Thoracic aorta (tissue), 2 donors: ENCODE measurements around the gene CTIF. TPM values are rescaled to one million over a fixed set of nuclear protein-coding genes. Genes with fewer than 3 reads are reported as not detected.

Source experiments
- ATAC-seq: fragments of 150-250 bp; one replicate; pipeline ENCODE4 v1.8.0; 2017; ENCODE audit warnings: low read depth; ENCODE audit not compliant: insufficient number of reproducible peaks, low FRiP score
- DNase-seq: peaks from one replicate; pipeline ENCODE4 v3.0.0-alpha.2; 2020; ENCODE audit warnings: low spot score
- H3K27ac ChIP-seq, 2 donors: fragments of 200-600 bp; sonication (generic); 1 replicate in 1 of 2; 2 replicates in 1 of 2; pipeline ENCODE4 v1.5.1; 2016; ENCODE audit warnings: mild to moderate bottlenecking in 2 of 2, moderate library complexity in 2 of 2
- H3K27me3 ChIP-seq: fragments of 200-600 bp; sonication (generic); replicated peaks from 2 replicates; pipeline ENCODE4 v1.6.0; 2016; ENCODE audit warnings: mild to moderate bottlenecking; ENCODE audit not compliant: insufficient read depth
- H3K36me3 ChIP-seq: fragments of 200-600 bp; sonication (generic); one replicate; pipeline ENCODE4 v1.5.1; 2016
- H3K4me1 ChIP-seq, 2 donors: fragments of 200-600 bp; sonication (generic); 1 replicate in 1 of 2; 2 replicates in 1 of 2; pipeline versions ENCODE4 v1.5.1 to v1.6.0; 2016; ENCODE audit warnings: low read depth in 2 of 2, mild to moderate bottlenecking in 1 of 2; ENCODE audit not compliant: control insufficient read depth in 1 of 2
- H3K4me3 ChIP-seq: fragments of 200-600 bp; sonication (generic); 2 replicates; pipeline ENCODE4 v1.5.1; 2016; ENCODE audit warnings: mild to moderate bottlenecking
- H3K9me3 ChIP-seq: fragments of 200-600 bp; sonication (generic); 2 replicates; pipeline ENCODE4 v1.5.1; 2016
- total RNA-seq, 2 donors: library from RNA; depleted of rRNA; stranded (reverse); fragments of >200 nt; gene quantifications; one replicate each; pipeline versions ENCODE4 v1.1.0 to v1.2.3, GENCODE V29; 2016
- TF ChIP-seq, protein P1 (sequence below): fragments of 200-600 bp; sonication (generic); IDR thresholded peaks from one replicate; pipeline ENCODE4 v1.5.1; 2019; ENCODE audit warnings: antibody characterized with exemption

The CTIF gene
- total RNA-seq, 2 donors from 2014 or later, result 63.3 to 125 TPM

GRCh38 chr18:48876590-48876989 lies 337.8 kb downstream of the CTIF start:
- no peaks in the 10 kb centered on the region for H3K9me3 ChIP-seq
- H3K4me1 ChIP-seq, result peaks cover 13 to 47% of the 10 kb centered on the region in 2 donors
- no peaks in the 10 kb centered on the region for H3K36me3 ChIP-seq
- TF ChIP-seq, protein P1, sequence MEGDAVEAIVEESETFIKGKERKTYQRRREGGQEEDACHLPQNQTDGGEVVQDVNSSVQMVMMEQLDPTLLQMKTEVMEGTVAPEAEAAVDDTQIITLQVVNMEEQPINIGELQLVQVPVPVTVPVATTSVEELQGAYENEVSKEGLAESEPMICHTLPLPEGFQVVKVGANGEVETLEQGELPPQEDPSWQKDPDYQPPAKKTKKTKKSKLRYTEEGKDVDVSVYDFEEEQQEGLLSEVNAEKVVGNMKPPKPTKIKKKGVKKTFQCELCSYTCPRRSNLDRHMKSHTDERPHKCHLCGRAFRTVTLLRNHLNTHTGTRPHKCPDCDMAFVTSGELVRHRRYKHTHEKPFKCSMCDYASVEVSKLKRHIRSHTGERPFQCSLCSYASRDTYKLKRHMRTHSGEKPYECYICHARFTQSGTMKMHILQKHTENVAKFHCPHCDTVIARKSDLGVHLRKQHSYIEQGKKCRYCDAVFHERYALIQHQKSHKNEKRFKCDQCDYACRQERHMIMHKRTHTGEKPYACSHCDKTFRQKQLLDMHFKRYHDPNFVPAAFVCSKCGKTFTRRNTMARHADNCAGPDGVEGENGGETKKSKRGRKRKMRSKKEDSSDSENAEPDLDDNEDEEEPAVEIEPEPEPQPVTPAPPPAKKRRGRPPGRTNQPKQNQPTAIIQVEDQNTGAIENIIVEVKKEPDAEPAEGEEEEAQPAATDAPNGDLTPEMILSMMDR, result no peak
- no peak for DNase-seq
- no peak for ATAC-seq
- H3K27me3 ChIP-seq, result no peaks in the 10 kb centered on the region
- H3K27ac ChIP-seq, result no peak overlapping the region
- no peak overlapping the region for H3K4me3 ChIP-seq

- Histone ChIP-seq H3K27ac (no peak overlapping the region), H3K4me1 (peaks cover 6 to 37% of the 10 kb centered on the region in 2 donors), H3K4me3 (no peak overlapping the region), H3K27me3 (no peaks in the 10 kb centered on the region), H3K36me3 (no peaks in the 10 kb centered on the region), H3K9me3 (no peaks in the 10 kb centered on the region)
- ATAC-seq (no peak), DNase-seq (no peak)
- TF ChIP-seq, protein P1, result no peak
Observed at GRCh38 chr18:48877941-48878340, 339.1 kb downstream of the CTIF start.

DNA sequence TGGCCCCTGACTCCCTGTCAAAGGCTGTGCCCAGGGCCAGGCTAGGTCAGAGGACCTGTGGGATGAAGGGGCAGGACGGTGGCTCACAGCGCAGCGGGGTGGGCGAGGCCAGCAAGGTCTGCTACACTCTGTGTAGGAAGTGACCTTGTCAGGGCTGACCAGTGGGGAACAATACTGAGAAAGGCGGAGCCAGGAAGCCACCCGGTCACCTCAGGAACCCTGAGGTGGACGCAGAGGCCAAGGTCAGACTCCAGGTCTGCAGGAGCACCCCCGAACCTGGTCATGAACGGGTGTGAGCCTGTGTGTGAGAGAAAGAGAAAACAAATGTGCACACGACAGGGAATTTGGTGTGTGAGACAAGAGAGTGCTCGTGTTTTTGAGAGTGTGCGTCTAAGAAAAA lies 339.6 kb downstream of the CTIF start:
- Histone ChIP-seq H3K36me3 (no peaks in the 10 kb centered on the region), H3K9me3 (no peaks in the 10 kb centered on the region), H3K27ac (no peak overlapping the region), H3K27me3 (no peaks in the 10 kb centered on the region), H3K4me3 (no peak overlapping the region), H3K4me1 (peaks cover under 1 to 32% of the 10 kb centered on the region in 2 donors)
- TF ChIP-seq, protein P1, result no peak
- DNase-seq (no peak), ATAC-seq (no peak)

- Histone ChIP-seq H3K36me3 (no peaks in the 10 kb centered on the region), H3K27me3 (no peaks in the 10 kb centered on the region), H3K4me1 (peaks cover 0 to 27% of the 10 kb centered on the region in 2 donors), H3K9me3 (no peaks in the 10 kb centered on the region), H3K4me3 (no peak overlapping the region), H3K27ac (no peak overlapping the region)
- TF ChIP-seq, protein P1, result no peak
- ATAC-seq (no peak), DNase-seq (no peak)
Observed at GRCh38 chr18:48879008-48879431, 340.2 kb downstream of the CTIF start.

GRCh38 chr18:48880931-48881330 lies 342.1 kb downstream of the CTIF start:
- TF ChIP-seq, protein P1, result no peak
- Histone ChIP-seq H3K4me1 (peaks cover 0 to 27% of the 10 kb centered on the region in 2 donors), H3K27me3 (no peaks in the 10 kb centered on the region), H3K27ac (no peak overlapping the region), H3K4me3 (no peak overlapping the region), H3K9me3 (no peaks in the 10 kb centered on the region), H3K36me3 (no peaks in the 10 kb centered on the region)
- ATAC-seq, result no peak
- DNase-seq, result no peak
